GM18870 (cell line): ENCODE results near the gene DLK1.

Source experiments
- ATAC-seq: cut with Tn5 transposase; IDR thresholded peaks from one replicate; pipeline ENCODE4 v1.9.1; 2021; ENCODE audit warnings: moderate library complexity; ENCODE audit not compliant: unreplicated experiment

DLK1 gene

DNA sequence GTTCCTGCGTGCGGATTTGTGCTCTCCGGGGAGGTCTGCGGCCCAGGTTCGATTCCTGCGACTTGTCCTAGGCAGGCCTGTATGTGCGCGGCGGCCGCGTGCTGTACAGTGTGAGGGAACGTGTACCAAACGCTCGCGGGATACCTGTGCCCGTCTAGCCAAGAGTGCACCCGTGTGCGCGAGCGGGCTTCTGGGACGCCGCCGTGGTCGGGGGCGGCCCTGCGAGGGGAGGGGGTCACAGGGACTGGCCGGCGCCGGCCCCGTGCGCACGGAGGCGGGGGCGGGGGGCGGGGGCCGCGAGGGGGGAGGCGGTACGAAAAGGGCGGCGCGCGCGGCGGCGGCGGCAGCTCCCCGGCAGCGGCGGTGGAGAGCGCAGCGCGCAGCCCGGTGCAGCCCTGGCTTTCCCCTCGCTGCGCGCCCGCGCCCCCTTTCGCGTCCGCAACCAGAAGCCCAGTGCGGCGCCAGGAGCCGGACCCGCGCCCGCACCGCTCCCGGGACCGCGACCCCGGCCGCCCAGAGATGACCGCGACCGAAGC lies at the start of gene DLK1:
Gene DLK1 (plus strand): TSS at position 343 of the 536 bp plus-strand sequence. CDS start 177 bp downstream, at position 520.
- no peak for ATAC-seq

- no peak for ATAC-seq
Observed at GRCh38 chr14:100677152-100677551, 49.5 kb upstream of the DLK1 start.

DNA sequence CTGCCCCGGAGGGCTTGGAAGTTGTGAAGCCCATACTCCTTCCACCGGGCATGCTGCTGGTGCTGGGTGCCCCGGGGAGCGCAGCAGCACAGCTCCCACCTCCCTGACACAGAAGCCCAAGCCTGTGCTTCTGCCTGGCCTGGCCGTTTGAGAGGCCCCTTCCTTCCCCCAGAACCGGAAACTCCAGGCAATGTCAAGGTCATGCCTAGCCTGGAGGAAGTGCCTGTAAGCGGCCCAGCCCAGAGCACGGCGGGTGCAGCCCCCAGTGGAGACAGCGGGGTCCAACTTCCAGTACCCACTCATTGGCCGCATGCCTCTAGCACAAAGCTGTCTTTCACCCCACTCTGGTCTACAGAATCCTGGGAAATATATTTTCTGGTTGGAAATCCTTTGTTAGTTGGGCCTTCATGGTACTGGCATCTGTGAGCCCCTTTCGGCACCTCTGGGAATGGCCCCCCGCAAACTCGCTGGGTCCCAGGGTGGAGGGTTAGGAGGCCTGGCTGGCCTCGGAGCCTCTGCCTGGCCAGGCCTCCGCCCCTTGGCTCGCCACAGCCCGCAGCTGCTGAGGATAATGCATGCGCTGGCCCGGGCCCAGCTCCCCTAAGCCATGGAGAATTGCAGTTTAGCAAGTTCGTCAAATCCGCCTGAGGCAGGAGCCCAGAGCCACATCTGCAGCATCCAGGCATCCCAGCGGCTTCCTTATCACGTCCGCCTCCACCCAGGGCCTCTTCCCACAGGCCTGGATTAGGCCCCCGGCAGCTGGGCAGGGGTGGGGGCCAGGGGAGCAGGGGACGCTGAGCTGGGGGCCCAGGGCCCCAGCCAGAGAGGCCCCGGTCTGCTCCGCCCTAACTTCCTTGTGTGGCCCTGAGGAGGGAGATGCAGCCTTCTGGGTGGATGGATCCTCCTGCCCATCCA lies 48.9 kb upstream of the DLK1 start:
- no peak for ATAC-seq

DNA sequence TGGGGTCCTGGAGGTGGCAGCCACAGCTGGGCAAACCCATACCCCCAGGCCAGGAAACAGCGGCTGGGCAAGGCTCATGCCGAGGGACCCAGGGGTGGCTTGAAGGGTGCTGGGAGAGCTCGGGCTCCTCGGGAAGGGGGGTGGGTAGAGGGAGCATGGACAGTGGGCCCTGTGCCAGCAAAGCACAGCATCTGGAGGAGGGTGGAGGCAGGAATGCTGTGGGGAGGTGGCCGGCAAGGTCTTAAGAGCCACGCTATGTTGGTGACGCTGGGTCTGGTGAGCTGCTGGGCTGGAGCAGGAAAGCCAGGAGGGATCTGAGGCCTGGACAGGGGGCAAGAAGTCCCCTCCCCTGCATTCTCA lies 48.2 kb upstream of the DLK1 start:
- no peak for ATAC-seq

DNA sequence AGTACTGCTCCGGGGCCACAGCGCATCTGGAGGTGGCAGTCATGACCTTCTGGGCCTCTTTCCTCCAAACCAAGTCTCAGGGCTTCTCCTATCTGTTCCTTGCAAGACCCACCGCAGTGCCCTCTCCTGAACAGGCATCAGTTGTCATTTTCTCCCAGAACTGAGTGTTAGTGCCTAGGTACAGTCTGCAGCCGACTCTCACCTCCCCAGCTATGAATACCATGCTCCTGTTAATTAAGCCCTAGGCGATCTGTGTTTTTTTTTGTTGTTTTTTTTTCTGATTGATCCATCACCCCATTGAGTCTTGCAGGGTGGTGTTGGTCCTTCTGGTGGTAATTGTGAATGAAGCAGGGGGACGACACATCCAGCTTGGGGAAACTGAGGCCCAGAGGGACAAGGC lies 47.5 kb upstream of the DLK1 start:
- ATAC-seq = no peak

DNA sequence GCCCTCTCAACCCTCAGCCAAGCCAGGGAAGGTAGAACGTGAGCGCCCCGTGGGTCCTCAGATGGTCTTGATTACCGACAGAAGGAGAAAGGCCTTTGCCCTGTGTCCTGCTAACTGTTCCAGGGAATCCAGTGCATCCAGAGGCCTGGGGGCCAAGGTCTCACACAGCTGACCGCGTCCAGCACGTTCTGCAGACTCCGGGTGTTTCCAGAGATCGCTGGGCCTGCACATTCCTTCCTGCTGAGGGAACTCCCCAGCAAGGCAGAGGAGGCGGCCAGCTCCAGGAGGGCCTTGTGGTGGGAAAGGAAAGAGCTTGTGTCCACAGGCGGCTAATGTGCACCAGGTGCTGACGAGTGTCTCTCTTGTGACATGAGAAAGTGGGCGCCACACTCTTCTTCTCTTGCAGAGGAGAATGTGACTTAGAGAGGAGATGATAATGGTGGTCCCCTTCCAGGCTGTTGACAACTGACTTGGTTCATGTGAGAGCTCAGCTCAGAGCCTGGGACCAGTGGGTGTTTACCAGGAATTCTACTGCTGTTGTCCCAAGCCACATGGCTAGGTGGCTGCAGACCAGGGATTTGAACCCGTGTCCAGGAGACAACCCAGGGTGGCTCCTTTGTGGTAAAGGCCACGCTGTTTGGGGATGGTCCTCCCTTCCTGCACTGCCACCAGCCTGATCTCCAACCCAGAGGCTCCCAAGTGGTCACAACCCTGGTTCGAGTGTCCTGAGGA lies 46.8 kb upstream of the DLK1 start:
- no peak for ATAC-seq

DNA sequence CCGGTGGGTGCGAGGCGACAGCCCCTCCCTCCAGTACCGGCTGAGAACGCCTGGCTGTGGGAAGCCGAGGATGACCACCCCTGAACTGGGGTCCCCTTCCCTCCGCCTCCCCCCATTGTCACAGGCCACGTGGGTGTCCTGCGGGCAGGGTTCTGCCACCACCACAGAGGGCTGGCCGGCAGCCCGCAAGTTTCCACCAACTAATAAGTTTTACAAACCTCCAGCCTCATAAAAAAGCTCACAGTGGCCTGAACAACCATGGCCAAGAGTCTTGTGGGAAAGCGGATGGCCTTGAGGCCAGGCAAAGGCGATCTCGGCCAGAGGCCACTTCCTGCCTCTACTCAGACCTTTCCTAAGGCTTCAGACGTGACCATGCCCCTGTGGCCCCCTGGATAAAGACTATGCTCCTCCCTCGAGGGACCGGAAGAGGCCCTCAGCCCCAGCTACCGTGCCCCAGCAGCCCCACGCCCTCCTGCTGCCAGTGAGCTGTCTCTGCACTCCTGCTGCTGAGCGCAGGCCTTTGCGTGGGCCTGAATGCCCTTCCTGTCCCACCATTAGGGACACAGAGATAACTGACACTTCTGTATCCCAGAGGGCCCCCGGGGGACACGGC lies 46.1 kb upstream of the DLK1 start:
- ATAC-seq = no peak

DNA sequence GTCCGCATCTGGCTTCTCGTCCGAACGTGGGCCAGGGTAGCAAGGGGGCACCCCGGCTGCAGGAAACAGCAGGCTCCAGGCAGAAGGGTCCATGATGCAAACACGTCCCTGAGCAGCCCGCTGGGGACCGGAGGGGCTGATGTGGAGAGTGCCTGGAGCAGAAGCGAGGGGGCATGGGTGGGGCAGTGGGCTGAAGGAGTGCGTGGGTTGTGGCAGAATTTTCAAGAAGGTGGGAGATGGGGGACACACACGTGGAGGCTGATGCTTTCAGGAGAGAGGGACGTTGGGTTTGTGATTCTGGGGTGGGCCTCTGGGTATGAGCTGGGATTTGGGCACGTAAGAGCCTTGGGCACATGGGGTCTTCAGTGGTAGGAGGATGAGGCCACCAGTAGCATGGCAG lies 45.6 kb upstream of the DLK1 start:
- no peak for ATAC-seq

GRCh38 chr14:100682749-100683148 lies 43.9 kb upstream of the DLK1 start:
- no peak for ATAC-seq

GRCh38 chr14:100683578-100683977 lies 43.1 kb upstream of the DLK1 start:
- ATAC-seq = no peak

- no peak for ATAC-seq
Observed at GRCh38 chr14:100684154-100684553, 42.5 kb upstream of the DLK1 start.

- ATAC-seq = no peak
Observed at GRCh38 chr14:100684961-100685360, 41.7 kb upstream of the DLK1 start.

DNA sequence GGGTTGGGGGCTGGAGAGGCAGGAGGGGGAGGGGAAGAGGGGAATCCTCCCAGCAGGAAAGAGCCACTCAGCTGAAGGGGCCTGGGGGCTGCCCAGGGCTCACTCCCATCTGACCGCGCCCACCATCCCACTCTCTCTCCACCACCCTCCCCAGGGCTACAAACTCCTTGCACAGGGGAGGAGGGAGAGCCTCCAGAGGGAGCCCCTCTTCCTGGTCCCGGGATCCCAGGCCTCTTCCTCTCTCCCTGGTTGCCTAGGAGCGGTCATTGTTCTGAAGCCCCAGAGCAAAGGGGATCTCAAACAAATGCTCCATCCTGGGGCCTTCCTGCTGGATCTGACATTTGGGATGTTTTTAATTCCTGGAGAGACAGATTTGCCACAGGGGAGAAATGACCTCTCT lies 39.8 kb upstream of the DLK1 start:
- no peak for ATAC-seq

DNA sequence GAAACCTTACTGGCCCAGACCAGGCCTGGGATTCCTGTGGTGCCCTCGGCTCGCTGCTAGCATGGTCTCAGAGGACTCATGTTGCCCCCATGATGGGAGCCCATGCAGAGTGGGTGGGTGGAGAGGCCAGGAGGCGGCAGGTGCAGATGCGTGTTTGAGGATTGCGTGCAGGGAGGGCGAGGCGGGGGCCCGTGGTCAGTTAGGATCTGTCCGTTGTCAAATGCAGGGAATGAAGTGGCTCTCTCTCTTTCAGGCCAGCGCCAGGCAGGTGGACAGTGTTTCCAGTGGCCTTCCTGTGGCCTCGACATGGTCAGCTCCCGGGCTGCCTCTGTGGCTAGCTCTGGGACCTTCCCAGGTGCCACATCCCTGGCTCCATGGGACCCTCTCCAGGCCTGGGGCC lies 39.3 kb upstream of the DLK1 start:
- ATAC-seq = no peak

GRCh38 chr14:100688051-100688450 lies 38.6 kb upstream of the DLK1 start:
- no peak for ATAC-seq

- ATAC-seq = no peak
Observed at GRCh38 chr14:100688598-100689461, 37.9 kb upstream of the DLK1 start.

DNA sequence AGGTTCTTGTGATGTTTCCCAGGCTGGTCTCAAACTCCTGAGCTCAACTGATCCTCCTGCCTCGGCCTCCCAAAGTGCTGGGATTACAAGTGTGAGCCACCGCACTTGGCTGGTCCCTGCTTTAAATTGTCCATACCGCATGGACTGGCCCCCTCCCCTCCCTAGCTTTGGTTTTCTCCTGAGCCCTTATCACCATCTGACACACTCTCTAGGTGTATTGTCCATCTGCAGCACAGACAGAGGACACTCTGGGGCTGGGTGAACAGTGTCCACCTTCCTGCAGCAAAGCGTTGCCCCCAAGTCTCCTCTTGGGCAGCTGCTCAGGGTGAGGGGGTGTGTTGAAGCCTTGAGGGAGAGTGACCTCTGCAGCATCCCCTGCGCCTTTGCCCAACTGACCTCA lies 36.0 kb upstream of the DLK1 start:
- ATAC-seq = no peak

GRCh38 chr14:100691395-100692056 lies 35.2 kb upstream of the DLK1 start:
- ATAC-seq = no peak

DNA sequence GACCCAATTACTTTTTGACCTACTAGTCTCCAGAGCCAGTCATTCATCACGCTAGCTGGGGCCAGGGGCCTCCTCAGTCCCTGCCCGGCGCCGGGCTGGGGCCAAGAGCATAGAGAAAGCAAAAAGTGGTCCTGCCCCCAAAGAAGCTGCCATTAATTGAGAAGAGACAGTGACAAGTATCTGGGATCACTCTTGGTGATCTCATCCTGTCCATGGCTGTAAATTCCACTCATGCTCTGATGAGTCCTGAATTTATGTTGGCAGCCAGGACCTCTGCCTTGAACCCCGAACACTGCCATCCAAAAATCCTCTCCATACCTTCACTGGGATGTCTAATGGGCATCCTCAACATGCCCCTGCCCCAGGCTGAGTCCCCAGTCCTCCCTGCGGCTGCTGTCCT lies 34.4 kb upstream of the DLK1 start:
- no peak for ATAC-seq
